ENCODE data around the gene PLA2G6. TPM values are rescaled to one million over a fixed set of nuclear protein-coding genes. Genes with fewer than 3 reads are reported as not detected.
A peak's percentile ranks its signal among the peaks of the same experiment; 100 is the strongest.

PLA2G6 gene
- total RNA-seq, 1 donor from 2014 or later = 36.0 TPM

- intact Hi-C loops (cut with micrococcal nuclease) = no loop called here
- Mint-ChIP-seq H3K27ac (peak overlapping the region; percentile 65), H3K4me3 (ENCODE audit: low read depth) (no peak overlapping the region), H3K27me3 (ENCODE audit: low read depth) (no peaks in the 10 kb centered on the region), H3K36me3 (ENCODE audit: low read depth) (peaks cover 3% of the 10 kb centered on the region), H3K9me3 (no peaks in the 10 kb centered on the region), H3K4me1 (ENCODE audit: low read depth) (peaks cover 39% of the 10 kb centered on the region)
- DNase-seq (ENCODE audit: low spot score) = no peak
Observed at GRCh38 chr22:38177044-38177443, 4.6 kb downstream of the PLA2G6 start.

DNA sequence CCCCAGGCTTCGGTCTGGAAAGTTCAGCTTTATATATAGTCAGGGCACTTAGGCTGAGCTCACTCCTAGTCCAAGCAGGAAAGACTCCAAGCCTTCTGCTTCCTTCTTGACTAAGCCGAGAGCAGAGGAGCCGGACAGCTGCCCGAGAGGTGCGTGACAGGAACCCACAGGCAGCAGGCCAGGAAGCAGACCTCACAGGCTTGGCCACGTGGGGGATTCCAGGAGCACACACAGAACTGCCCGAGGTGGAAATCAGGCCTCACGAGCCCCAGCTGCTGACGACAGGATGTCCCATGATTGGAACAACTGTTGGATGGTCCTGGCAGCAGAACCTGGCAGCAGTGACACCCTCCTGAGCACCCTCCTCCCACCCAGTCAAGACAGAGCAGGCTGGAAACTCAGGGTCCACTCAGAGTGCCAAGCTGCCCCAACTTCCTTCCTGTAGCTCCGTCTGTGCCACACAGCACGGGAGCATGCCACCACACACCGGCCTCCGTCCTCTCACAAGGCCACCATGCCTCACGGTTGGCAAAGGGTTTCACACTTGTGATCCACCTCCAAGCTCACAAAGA is 5.4 kb downstream of the PLA2G6 start:
- H3K36me3 Mint-ChIP-seq (ENCODE audit: low read depth) = peaks cover 3% of the 10 kb centered on the region
- intact Hi-C loops (cut with micrococcal nuclease) = no loop called here
- H3K9me3 Mint-ChIP-seq = no peaks in the 10 kb centered on the region
- peak overlapping the region; percentile 65 for H3K27ac Mint-ChIP-seq
- no peak overlapping the region for H3K4me3 Mint-ChIP-seq (ENCODE audit: low read depth)
- peaks cover 36% of the 10 kb centered on the region for H3K4me1 Mint-ChIP-seq (ENCODE audit: low read depth)
- no peaks in the 10 kb centered on the region for H3K27me3 Mint-ChIP-seq (ENCODE audit: low read depth)
- no peak for DNase-seq (ENCODE audit: low spot score)

GRCh38 chr22:38175206-38176118 is 6.2 kb downstream of the PLA2G6 start:
- intact Hi-C loops (cut with micrococcal nuclease) = no loop called here
- no peak for DNase-seq (ENCODE audit: low spot score)
- peaks cover 3% of the 10 kb centered on the region for H3K36me3 Mint-ChIP-seq (ENCODE audit: low read depth)
- H3K9me3 Mint-ChIP-seq = no peaks in the 10 kb centered on the region
- H3K27ac Mint-ChIP-seq = peak overlapping the region; percentile 65
- peaks cover 29% of the 10 kb centered on the region for H3K4me1 Mint-ChIP-seq (ENCODE audit: low read depth)
- H3K4me3 Mint-ChIP-seq (ENCODE audit: low read depth) = no peak overlapping the region
- H3K27me3 Mint-ChIP-seq (ENCODE audit: low read depth) = no peaks in the 10 kb centered on the region

DNA sequence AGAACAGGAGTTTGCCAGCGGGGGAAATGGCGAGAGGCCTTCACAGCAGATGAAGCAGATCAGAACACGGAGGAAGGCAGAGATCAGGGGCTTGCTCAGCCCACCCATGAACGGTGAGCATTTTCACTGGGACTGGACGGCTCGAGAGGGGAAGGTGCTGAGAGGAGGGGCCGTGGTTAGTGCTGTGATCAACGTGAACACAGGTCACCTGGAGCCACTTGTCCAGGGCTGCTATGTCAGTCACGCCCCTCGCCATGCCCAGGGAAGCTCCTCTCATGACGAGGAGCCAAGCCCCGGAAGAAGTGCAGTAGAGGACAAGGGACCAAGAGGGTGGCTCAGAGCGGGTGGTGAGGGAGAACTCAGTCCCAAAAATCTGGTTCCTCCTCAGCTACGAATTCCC is 7.0 kb downstream of the PLA2G6 start:
- intact Hi-C loops (cut with micrococcal nuclease) = no loop called here
- no peaks in the 10 kb centered on the region for H3K9me3 Mint-ChIP-seq
- H3K4me1 Mint-ChIP-seq (ENCODE audit: low read depth) = peaks cover 21% of the 10 kb centered on the region
- no peaks in the 10 kb centered on the region for H3K27me3 Mint-ChIP-seq (ENCODE audit: low read depth)
- DNase-seq (ENCODE audit: low spot score) = no peak
- peaks cover 3% of the 10 kb centered on the region for H3K36me3 Mint-ChIP-seq (ENCODE audit: low read depth)
- H3K4me3 Mint-ChIP-seq (ENCODE audit: low read depth) = no peak overlapping the region
- H3K27ac Mint-ChIP-seq = peak overlapping the region; percentile 23

DNA sequence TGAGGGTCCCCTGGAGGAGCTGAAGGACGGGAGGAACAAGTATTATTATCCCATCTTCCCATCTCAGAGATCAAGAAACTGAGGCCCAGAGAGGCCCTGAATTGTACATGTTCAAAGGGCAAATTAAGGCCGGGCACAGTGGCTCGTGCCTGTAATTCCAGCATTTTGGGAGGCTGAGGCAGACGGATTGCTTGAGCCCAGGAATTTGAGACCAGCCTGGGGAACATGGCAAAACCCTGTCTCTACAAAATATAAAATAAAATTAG is 8.1 kb downstream of the PLA2G6 start:
- H3K4me3 Mint-ChIP-seq (ENCODE audit: low read depth) = no peak overlapping the region
- no peaks in the 10 kb centered on the region for H3K9me3 Mint-ChIP-seq
- no peak for DNase-seq (ENCODE audit: low spot score)
- intact Hi-C loops (cut with micrococcal nuclease) = no loop called here
- H3K27me3 Mint-ChIP-seq (ENCODE audit: low read depth) = no peaks in the 10 kb centered on the region
- peaks cover 15% of the 10 kb centered on the region for H3K4me1 Mint-ChIP-seq (ENCODE audit: low read depth)
- H3K27ac Mint-ChIP-seq = no peak overlapping the region
- peaks cover 3% of the 10 kb centered on the region for H3K36me3 Mint-ChIP-seq (ENCODE audit: low read depth)

GRCh38 chr22:38172832-38173640 is 8.6 kb downstream of the PLA2G6 start:
- H3K27ac Mint-ChIP-seq = no peak overlapping the region
- peaks cover 4% of the 10 kb centered on the region for H3K36me3 Mint-ChIP-seq (ENCODE audit: low read depth)
- no peaks in the 10 kb centered on the region for H3K27me3 Mint-ChIP-seq (ENCODE audit: low read depth)
- intact Hi-C loops (cut with micrococcal nuclease) = no loop called here
- peaks cover 15% of the 10 kb centered on the region for H3K4me1 Mint-ChIP-seq (ENCODE audit: low read depth)
- H3K4me3 Mint-ChIP-seq (ENCODE audit: low read depth) = no peak overlapping the region
- DNase-seq (ENCODE audit: low spot score) = no peak
- no peaks in the 10 kb centered on the region for H3K9me3 Mint-ChIP-seq

- no peaks in the 10 kb centered on the region for H3K9me3 Mint-ChIP-seq
- peaks cover 7% of the 10 kb centered on the region for H3K36me3 Mint-ChIP-seq (ENCODE audit: low read depth)
- intact Hi-C loops (cut with micrococcal nuclease) = no loop called here
- H3K4me1 Mint-ChIP-seq (ENCODE audit: low read depth) = peaks cover 14% of the 10 kb centered on the region
- no peaks in the 10 kb centered on the region for H3K27me3 Mint-ChIP-seq (ENCODE audit: low read depth)
- no peak for DNase-seq (ENCODE audit: low spot score)
- no peak overlapping the region for H3K27ac Mint-ChIP-seq
- H3K4me3 Mint-ChIP-seq (ENCODE audit: low read depth) = no peak overlapping the region
Observed at GRCh38 chr22:38171927-38172831, 9.5 kb downstream of the PLA2G6 start.

GRCh38 chr22:38170469-38170868 is 11.2 kb downstream of the PLA2G6 start:
- no peaks in the 10 kb centered on the region for H3K27me3 Mint-ChIP-seq (ENCODE audit: low read depth)
- peaks cover 12% of the 10 kb centered on the region for H3K36me3 Mint-ChIP-seq (ENCODE audit: low read depth)
- H3K4me3 Mint-ChIP-seq (ENCODE audit: low read depth) = no peak overlapping the region
- H3K4me1 Mint-ChIP-seq (ENCODE audit: low read depth) = peaks cover 6% of the 10 kb centered on the region
- H3K27ac Mint-ChIP-seq = no peak overlapping the region
- DNase-seq (ENCODE audit: low spot score) = no peak
- intact Hi-C loops (cut with micrococcal nuclease) = no loop called here
- no peaks in the 10 kb centered on the region for H3K9me3 Mint-ChIP-seq

- H3K9me3 Mint-ChIP-seq = no peaks in the 10 kb centered on the region
- H3K4me1 Mint-ChIP-seq (ENCODE audit: low read depth) = peaks cover 6% of the 10 kb centered on the region
- DNase-seq (ENCODE audit: low spot score) = no peak
- H3K36me3 Mint-ChIP-seq (ENCODE audit: low read depth) = peaks cover 16% of the 10 kb centered on the region
- intact Hi-C loops (cut with micrococcal nuclease) = no loop called here
- no peak overlapping the region for H3K27ac Mint-ChIP-seq
- no peaks in the 10 kb centered on the region for H3K27me3 Mint-ChIP-seq (ENCODE audit: low read depth)
- H3K4me3 Mint-ChIP-seq (ENCODE audit: low read depth) = no peak overlapping the region
Observed at GRCh38 chr22:38169116-38169515, 12.5 kb downstream of the PLA2G6 start.

DNA sequence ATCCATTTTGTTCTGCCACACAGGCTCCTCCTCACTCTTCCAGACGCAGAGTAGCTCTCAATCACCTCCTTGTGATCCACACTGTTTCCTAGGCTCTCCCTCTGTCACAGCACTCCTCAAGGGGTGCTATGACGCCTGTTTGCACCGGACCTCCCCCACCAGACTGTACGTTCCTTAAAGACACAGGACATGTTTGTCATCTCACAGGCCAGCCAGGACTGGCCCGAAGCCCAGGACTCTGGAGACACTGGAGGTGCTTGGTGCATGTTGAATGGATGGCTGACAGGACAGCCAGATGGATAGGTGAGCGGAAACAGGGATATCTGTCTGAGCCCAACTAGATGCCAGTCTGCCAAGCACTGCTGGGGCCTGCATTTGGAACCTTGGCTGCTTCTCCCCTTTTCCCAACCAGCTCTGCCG is 13.6 kb downstream of the PLA2G6 start:
- Mint-ChIP-seq H3K4me3 (ENCODE audit: low read depth) (no peak overlapping the region), H3K27ac (no peak overlapping the region), H3K4me1 (ENCODE audit: low read depth) (peaks cover 2% of the 10 kb centered on the region), H3K27me3 (ENCODE audit: low read depth) (no peaks in the 10 kb centered on the region), H3K36me3 (ENCODE audit: low read depth) (peaks cover 16% of the 10 kb centered on the region), H3K9me3 (no peaks in the 10 kb centered on the region)
- no peak for DNase-seq (ENCODE audit: low spot score)
- intact Hi-C loops (cut with micrococcal nuclease) = no loop called here

- peaks cover 8% of the 10 kb centered on the region for H3K4me1 Mint-ChIP-seq (ENCODE audit: low read depth)
- DNase-seq (ENCODE audit: low spot score) = no peak
- no peaks in the 10 kb centered on the region for H3K9me3 Mint-ChIP-seq
- H3K4me3 Mint-ChIP-seq (ENCODE audit: low read depth) = no peak overlapping the region
- no peaks in the 10 kb centered on the region for H3K27me3 Mint-ChIP-seq (ENCODE audit: low read depth)
- H3K36me3 Mint-ChIP-seq (ENCODE audit: low read depth) = peaks cover 24% of the 10 kb centered on the region
- H3K27ac Mint-ChIP-seq = no peak overlapping the region
- intact Hi-C loops (cut with micrococcal nuclease) = no loop called here
Observed at GRCh38 chr22:38165922-38166593, 15.6 kb downstream of the PLA2G6 start.

DNA sequence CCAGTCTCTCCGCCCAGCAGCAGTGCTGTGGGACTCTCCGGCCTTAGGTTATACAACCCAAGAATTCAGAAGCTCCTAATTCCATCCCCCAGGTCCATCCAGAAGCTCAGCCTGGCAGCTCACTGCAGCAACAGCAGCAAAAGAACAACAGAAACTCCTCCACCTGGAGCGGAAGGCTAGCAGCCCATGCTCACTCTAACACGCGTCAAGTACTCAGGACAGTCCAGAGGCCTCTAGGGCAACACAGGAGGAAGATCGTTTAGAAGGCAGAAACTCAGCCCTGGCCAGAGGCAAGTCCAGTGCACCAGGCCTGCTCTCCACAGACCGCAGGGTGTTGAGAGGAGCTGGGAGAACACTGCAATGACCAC is 17.1 kb downstream of the PLA2G6 start:
- intact Hi-C loops (cut with micrococcal nuclease) = no loop called here
- H3K27ac Mint-ChIP-seq = no peak overlapping the region
- H3K4me3 Mint-ChIP-seq (ENCODE audit: low read depth) = no peak overlapping the region
- peaks cover 24% of the 10 kb centered on the region for H3K36me3 Mint-ChIP-seq (ENCODE audit: low read depth)
- DNase-seq (ENCODE audit: low spot score) = no peak
- H3K9me3 Mint-ChIP-seq = no peaks in the 10 kb centered on the region
- H3K27me3 Mint-ChIP-seq (ENCODE audit: low read depth) = no peaks in the 10 kb centered on the region
- peaks cover 8% of the 10 kb centered on the region for H3K4me1 Mint-ChIP-seq (ENCODE audit: low read depth)
